Measurements from ENCODE around the gene MINDY2. TPM values are rescaled to one million over a fixed set of nuclear protein-coding genes. Genes with fewer than 3 reads are reported as not detected.
A peak's percentile ranks its signal among the peaks of the same experiment; 100 is the strongest.

MINDY2 gene
- total RNA-seq, 1 donor from 2014 or later = 20.9 TPM

DNA sequence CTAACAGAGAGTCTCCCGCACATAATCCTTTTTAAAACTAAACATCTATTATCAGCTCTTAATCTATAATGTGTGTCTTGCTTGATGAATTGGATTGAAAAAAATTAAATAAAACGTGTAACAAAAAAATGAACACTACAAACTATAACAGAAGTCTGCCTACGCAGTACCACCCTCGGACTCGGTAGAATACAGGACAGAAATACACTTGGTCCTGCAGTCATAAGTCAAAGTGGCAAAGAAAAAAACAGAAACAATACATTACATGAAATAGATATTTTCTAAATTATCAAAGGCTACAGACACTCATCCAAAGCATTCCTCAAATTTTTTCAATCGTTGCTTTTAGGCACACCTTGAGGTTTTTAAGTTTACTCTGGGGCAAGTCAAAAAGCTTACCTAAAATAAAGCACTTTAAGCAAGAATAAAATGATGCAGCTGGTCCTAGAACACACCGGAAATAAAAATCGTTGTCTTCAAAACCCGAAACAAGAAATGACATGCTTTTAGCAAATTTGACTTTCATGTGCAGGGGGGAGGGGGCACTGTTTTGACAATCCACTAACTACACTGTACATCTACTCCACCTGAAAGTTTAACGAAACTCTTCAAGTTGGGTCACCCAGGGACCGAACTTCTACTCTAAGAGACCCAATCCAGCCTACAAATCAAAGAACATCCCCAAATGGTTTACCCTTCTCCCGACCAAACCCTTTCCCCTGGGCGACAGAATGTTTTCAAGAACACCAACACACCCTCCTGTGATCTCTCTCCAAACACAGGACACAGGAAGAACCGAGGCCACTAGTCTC is 22.9 kb upstream of the MINDY2 start:
- no peaks in the 10 kb centered on the region for H3K36me3 ChIP-seq (ENCODE audit: insufficient read depth, low read length)
- peaks cover 41% of the 10 kb centered on the region for H4K20me1 ChIP-seq (ENCODE audit: insufficient read depth, low read length)
- no peak for TF ChIP-seq EZH2 (IDR thresholded peaks at IDR 0.05; ENCODE audit: insufficient read depth, low read length)
- TF ChIP-seq, protein P1, sequence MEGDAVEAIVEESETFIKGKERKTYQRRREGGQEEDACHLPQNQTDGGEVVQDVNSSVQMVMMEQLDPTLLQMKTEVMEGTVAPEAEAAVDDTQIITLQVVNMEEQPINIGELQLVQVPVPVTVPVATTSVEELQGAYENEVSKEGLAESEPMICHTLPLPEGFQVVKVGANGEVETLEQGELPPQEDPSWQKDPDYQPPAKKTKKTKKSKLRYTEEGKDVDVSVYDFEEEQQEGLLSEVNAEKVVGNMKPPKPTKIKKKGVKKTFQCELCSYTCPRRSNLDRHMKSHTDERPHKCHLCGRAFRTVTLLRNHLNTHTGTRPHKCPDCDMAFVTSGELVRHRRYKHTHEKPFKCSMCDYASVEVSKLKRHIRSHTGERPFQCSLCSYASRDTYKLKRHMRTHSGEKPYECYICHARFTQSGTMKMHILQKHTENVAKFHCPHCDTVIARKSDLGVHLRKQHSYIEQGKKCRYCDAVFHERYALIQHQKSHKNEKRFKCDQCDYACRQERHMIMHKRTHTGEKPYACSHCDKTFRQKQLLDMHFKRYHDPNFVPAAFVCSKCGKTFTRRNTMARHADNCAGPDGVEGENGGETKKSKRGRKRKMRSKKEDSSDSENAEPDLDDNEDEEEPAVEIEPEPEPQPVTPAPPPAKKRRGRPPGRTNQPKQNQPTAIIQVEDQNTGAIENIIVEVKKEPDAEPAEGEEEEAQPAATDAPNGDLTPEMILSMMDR (IDR thresholded peaks at IDR 0.05; ENCODE audit: insufficient read depth, low read depth, low read length) = no peak
- H3K4me3 Mint-ChIP-seq (ENCODE audit: unreplicated experiment) = peak overlapping the region; percentile 99
- H3K9me3 Mint-ChIP-seq (ENCODE audit: unreplicated experiment) = no peaks in the 10 kb centered on the region
- H3K79me2 ChIP-seq (ENCODE audit: insufficient read depth, low read length) = peaks cover 56% of the 10 kb centered on the region
- peaks cover 12% of the 10 kb centered on the region for H3K4me1 Mint-ChIP-seq (ENCODE audit: low read depth, unreplicated experiment)
- peak overlapping the region; percentile 92 for H3K27ac ChIP-seq (ENCODE audit: low read depth, low read length)
- H3K9me3 ChIP-seq (ENCODE audit: insufficient read depth, low read depth, low read length) = no peaks in the 10 kb centered on the region
- H3K9ac ChIP-seq (ENCODE audit: low read length) = peak overlapping the region; percentile 91
- no peaks in the 10 kb centered on the region for H3K36me3 Mint-ChIP-seq (ENCODE audit: low read depth, unreplicated experiment)
- H3K4me3 ChIP-seq (ENCODE audit: insufficient read depth, low read depth, low read length) = peak overlapping the region; percentile 87
- DNase-seq (ENCODE audit: low read depth) (no peak), FAIRE-seq (no peak)
- peak overlapping the region; percentile 92 for H2AFZ ChIP-seq (ENCODE audit: low read depth, low read length)
- no peaks in the 10 kb centered on the region for H3K27me3 Mint-ChIP-seq (ENCODE audit: low read depth, unreplicated experiment)
- peak overlapping the region; percentile 97 for H3K4me2 ChIP-seq (ENCODE audit: low read length)
- H3K27me3 ChIP-seq (ENCODE audit: insufficient read depth, low read length) = no peaks in the 10 kb centered on the region
- peaks cover 19% of the 10 kb centered on the region for H3K4me1 ChIP-seq (ENCODE audit: insufficient read depth, low read length)
- H3K27ac Mint-ChIP-seq (ENCODE audit: unreplicated experiment) = peak overlapping the region; percentile 66

DNA sequence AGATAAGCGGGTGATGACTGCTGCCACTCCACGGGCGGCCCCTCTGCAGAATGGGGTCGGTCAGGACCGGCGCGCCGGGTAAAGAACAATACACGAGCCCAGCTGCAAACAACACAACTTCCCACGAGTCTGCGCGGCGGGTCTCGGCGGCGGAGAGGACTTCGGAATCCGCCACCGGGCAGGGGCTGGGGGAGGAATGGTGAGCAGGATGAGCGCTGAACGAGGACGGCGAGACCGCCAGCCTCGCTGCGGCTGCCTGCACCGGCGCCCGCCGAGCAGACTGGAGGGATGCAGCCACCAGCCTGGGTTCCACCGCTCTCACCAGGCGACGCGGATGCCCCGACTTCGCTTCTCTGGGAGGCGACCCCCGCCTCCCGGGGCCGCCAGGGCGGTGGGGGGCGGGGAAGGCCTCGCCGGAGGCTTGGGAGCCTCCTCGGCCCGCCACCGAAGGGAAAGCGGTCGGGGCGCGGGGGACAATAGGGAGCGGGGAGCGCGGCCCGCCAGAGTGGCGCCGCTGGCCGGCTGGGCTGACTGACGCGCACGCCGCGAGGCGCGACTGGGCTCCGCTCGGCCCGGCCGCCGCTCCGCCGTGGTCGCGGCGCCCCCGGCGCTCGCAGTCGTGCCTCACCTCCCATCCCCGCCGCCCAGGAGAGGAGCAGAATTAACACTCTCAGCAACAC is 22.1 kb upstream of the MINDY2 start:
- Histone ChIP-seq H3K9ac (ENCODE audit: low read length) (peak overlapping the region; percentile 91), H4K20me1 (ENCODE audit: insufficient read depth, low read length) (peaks cover 36% of the 10 kb centered on the region), H3K27me3 (ENCODE audit: insufficient read depth, low read length) (no peaks in the 10 kb centered on the region), H3K9me3 (ENCODE audit: insufficient read depth, low read depth, low read length) (no peaks in the 10 kb centered on the region), H3K79me2 (ENCODE audit: insufficient read depth, low read length) (peaks cover 48% of the 10 kb centered on the region), H3K4me2 (ENCODE audit: low read length) (peak overlapping the region; percentile 97), H3K36me3 (ENCODE audit: insufficient read depth, low read length) (no peaks in the 10 kb centered on the region), H3K27ac (ENCODE audit: low read depth, low read length) (peak overlapping the region; percentile 92), H2AFZ (ENCODE audit: low read depth, low read length) (peak overlapping the region; percentile 92), H3K4me1 (ENCODE audit: insufficient read depth, low read length) (peaks cover 19% of the 10 kb centered on the region), H3K4me3 (ENCODE audit: insufficient read depth, low read depth, low read length) (peak overlapping the region; percentile 87)
- TF ChIP-seq EZH2 (IDR thresholded peaks at IDR 0.05; ENCODE audit: insufficient read depth, low read length) = no peak
- TF ChIP-seq, protein P1 (IDR thresholded peaks at IDR 0.05; ENCODE audit: insufficient read depth, low read depth, low read length) = no peak
- no peak for FAIRE-seq
- no peaks in the 10 kb centered on the region for H3K36me3 Mint-ChIP-seq (ENCODE audit: low read depth, unreplicated experiment)
- H3K4me1 Mint-ChIP-seq (ENCODE audit: low read depth, unreplicated experiment) = peaks cover 11% of the 10 kb centered on the region
- no peaks in the 10 kb centered on the region for H3K27me3 Mint-ChIP-seq (ENCODE audit: low read depth, unreplicated experiment)
- H3K27ac Mint-ChIP-seq (ENCODE audit: unreplicated experiment) = peak overlapping the region; percentile 69
- DNase-seq (ENCODE audit: low read depth) = no peak
- H3K4me3 Mint-ChIP-seq (ENCODE audit: unreplicated experiment) = peak overlapping the region; percentile 99
- H3K9me3 Mint-ChIP-seq (ENCODE audit: unreplicated experiment) = no peaks in the 10 kb centered on the region

Data from astrocyte (in vitro differentiated cells and primary cell).